ENCODE data around the gene EPX. TPM values are rescaled to one million over a fixed set of nuclear protein-coding genes. Genes with fewer than 3 reads are reported as not detected.

The EPX gene
- polyA plus RNA-seq, 3 donors: not detected

DNA sequence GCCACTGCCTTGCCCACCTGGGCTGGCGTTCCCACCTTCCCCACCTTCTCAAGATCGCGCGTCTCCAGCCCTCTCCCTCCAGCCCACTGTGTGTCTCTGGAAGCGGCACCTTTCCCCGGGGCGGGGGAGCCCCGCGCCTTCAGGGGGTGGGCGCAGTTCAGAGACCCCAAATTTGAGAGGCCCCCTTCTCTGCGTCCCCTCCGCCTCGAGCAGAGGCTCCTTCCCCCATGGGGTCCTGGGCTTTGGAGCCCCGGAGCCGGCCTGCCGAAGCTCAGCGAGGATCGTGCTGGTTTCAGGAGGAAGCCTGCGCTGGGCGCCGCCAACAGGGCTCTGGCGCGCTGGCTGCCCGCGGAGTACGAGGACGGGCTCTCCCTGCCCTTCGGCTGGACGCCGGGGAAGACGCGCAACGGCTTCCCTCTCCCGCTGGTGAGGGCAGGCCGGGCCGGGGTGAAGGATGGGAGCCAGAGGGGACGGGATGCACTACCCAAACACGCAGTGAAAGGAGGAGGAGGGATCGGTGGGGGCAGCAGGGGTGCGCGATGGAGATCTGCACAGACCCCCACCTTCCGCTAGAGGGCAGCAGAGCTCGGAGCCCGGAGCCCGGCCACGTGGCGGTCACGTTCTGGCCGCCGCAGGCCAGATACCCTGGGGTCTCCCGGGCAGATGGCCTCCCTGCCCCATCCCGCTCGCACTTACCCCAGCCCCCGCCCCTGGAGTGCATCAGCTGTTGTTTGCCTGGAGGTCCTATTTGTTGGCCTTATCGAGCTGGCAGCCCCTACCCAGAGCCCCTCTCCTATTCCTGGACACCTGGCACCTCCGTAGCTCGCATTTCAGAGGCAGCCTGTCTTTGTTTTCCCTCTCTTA, 57.0 kb downstream of the EPX start:
- 6% methylated on average over 52 of the region's 57 CpGs for WGBS (ENCODE audit: insufficient coverage)
- Mint-ChIP-seq H3K4me3 (peak overlapping the region; percentile 85 to 90), H3K4me1 (peaks cover 16% of the 10 kb centered on the region), H3K9me3 (peaks cover 0 to 3% (median 0%) of the 10 kb centered on the region in 7 donors), H3K36me3 (no peaks in the 10 kb centered on the region), H3K27ac (peak overlapping the region in 2 of 7 donors; percentile 30 to 63), H3K27me3 (ENCODE audit: low read depth in 3 of 3) (peaks cover 42 to 67% (median 54%) of the 10 kb centered on the region in 3 donors)
- no peaks in the 10 kb centered on the region for H3K79me2 ChIP-seq (ENCODE audit: insufficient read depth, low read length)
- peak overlapping the region; percentile 26 to 78 (median 58) for H3K4me3 ChIP-seq (replicated peaks in 1 of 3; ENCODE audit: low read depth in 2 of 3, low read length in 3 of 3)
- no peaks in the 10 kb centered on the region for H4K20me1 ChIP-seq (ENCODE audit: insufficient read depth, low read length)
- peak; percentile 61 to 69 (median 64) for DNase-seq
- no peaks in the 10 kb centered on the region for H3K36me3 ChIP-seq (replicated peaks in 1 of 2; ENCODE audit: control insufficient read depth in 1 of 2, insufficient read depth in 2 of 2, low read length in 2 of 2)
- H3K27ac ChIP-seq (ENCODE audit: low read depth in 1 of 2, low read length in 2 of 2): no peak overlapping the region
- peak overlapping the region; percentile 90 for H2AFZ ChIP-seq (ENCODE audit: insufficient read depth, low read depth, low read length, poor library complexity, severe bottlenecking)
- H3K4me1 ChIP-seq (ENCODE audit: control insufficient read depth in 1 of 2, insufficient read depth in 2 of 2, low read length in 2 of 2): peaks cover 19 to 26% of the 10 kb centered on the region in 2 donors
- H3K9me3 ChIP-seq (replicated peaks in 1 of 2; ENCODE audit: control insufficient read depth in 1 of 2, insufficient read depth in 1 of 2, low read length in 2 of 2): no peaks in the 10 kb centered on the region
- H3K4me2 ChIP-seq (replicated peaks; ENCODE audit: extremely low read depth, low read length, poor library complexity, severe bottlenecking): peak overlapping the region; percentile 78
- intact Hi-C loops (cut with micrococcal nuclease): no loop called here
- H3K9ac ChIP-seq (ENCODE audit: insufficient read depth, low read length, poor library complexity, severe bottlenecking): peak overlapping the region; percentile 55
- peaks cover 11 to 36% of the 10 kb centered on the region in 2 donors for H3K27me3 ChIP-seq (ENCODE audit: control insufficient read depth in 2 of 2, insufficient read depth in 2 of 2, low read length in 2 of 2)
- TF ChIP-seq CTCF (IDR thresholded peaks at IDR 0.05): peak; percentile 98

- no peak overlapping the region for H2AFZ ChIP-seq (ENCODE audit: insufficient read depth, low read depth, low read length, poor library complexity, severe bottlenecking)
- intact Hi-C loops (cut with micrococcal nuclease): no loop called here
- no peak overlapping the region for H3K4me3 ChIP-seq (replicated peaks in 1 of 3; ENCODE audit: low read depth in 2 of 3, low read length in 3 of 3)
These were observed 58.0 kb downstream of the EPX start for GRCh38 chr17:58250344-58251011.

More at GRCh38 chr17:58250344-58251011, 58.0 kb downstream of the EPX start:
- H3K9me3 ChIP-seq (replicated peaks in 1 of 2; ENCODE audit: control insufficient read depth in 1 of 2, insufficient read depth in 1 of 2, low read length in 2 of 2): no peaks in the 10 kb centered on the region
- no peak overlapping the region for H3K9ac ChIP-seq (ENCODE audit: insufficient read depth, low read length, poor library complexity, severe bottlenecking)
- H3K27me3 Mint-ChIP-seq (ENCODE audit: low read depth in 3 of 3): peaks cover 41 to 65% (median 54%) of the 10 kb centered on the region in 3 donors
- H3K27ac ChIP-seq (ENCODE audit: low read depth in 1 of 2, low read length in 2 of 2): no peak overlapping the region
- no peak for TF ChIP-seq CTCF (IDR thresholded peaks at IDR 0.05)
- H3K4me1 Mint-ChIP-seq: peaks cover 16% of the 10 kb centered on the region
- no peak overlapping the region for H3K27ac Mint-ChIP-seq
- no peaks in the 10 kb centered on the region for H3K79me2 ChIP-seq (ENCODE audit: insufficient read depth, low read length)
- no peaks in the 10 kb centered on the region for H3K36me3 Mint-ChIP-seq
- H3K9me3 Mint-ChIP-seq: peaks cover 0 to 3% (median 0%) of the 10 kb centered on the region in 7 donors
- H3K27me3 ChIP-seq (ENCODE audit: control insufficient read depth in 2 of 2, insufficient read depth in 2 of 2, low read length in 2 of 2): peaks cover 11 to 40% of the 10 kb centered on the region in 2 donors
- H4K20me1 ChIP-seq (ENCODE audit: insufficient read depth, low read length): no peaks in the 10 kb centered on the region
- DNase-seq: no peak
- WGBS (ENCODE audit: insufficient coverage): 90% methylated on average over 3 of the region's 12 CpGs
- peak overlapping the region; percentile 85 to 90 for H3K4me3 Mint-ChIP-seq
- no peaks in the 10 kb centered on the region for H3K36me3 ChIP-seq (replicated peaks in 1 of 2; ENCODE audit: control insufficient read depth in 1 of 2, insufficient read depth in 2 of 2, low read length in 2 of 2)
- H3K4me2 ChIP-seq (replicated peaks; ENCODE audit: extremely low read depth, low read length, poor library complexity, severe bottlenecking): no peak overlapping the region
- peaks cover 19 to 26% of the 10 kb centered on the region in 2 donors for H3K4me1 ChIP-seq (ENCODE audit: control insufficient read depth in 1 of 2, insufficient read depth in 2 of 2, low read length in 2 of 2)

Data from CD14-positive monocyte (primary cell).